Measurements from ENCODE around the gene CLMN. TPM values are rescaled to one million over a fixed set of nuclear protein-coding genes. Genes with fewer than 3 reads are reported as not detected.

Gene CLMN
- total RNA-seq, 1 donor from 2014 or later = 19.6 TPM

DNA sequence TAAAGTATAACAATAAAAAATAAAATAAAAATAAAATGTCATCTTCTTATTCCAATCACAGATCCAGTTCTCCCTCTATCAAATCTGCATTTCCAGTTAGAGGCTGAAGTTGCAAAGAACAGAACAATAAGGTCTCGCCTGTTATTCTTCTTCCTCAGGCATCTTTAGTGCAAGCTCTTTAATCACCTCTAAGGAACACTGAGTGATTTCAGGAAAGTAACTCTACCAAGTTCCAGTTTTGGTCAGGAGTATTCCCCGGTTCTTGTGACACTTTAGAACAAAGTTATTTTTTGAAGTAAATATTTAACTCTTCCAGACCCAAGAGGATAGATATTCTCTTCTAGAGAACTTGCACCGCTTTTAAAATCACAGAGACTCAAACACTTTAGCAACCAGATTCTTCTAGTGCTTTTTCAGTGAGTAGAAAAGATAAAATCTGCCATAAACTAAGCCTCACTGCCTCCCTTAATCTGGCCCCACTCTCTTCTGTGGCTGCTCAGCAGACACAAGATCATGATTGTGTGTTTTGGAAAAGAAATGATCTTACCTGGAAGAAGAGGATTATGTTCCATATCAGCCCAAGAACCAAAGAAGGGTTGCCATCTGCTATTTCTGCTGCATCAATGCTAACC lies 104.5 kb downstream of the CLMN start:
- H3K4me3 ChIP-seq = no peak overlapping the region
- H3K27me3 ChIP-seq = no peaks in the 10 kb centered on the region
- H3K36me3 ChIP-seq = no peaks in the 10 kb centered on the region
- no peak overlapping the region for H3K27ac ChIP-seq
- no peaks in the 10 kb centered on the region for H3K9me3 ChIP-seq
- TF ChIP-seq POLR2A (IDR thresholded peaks at IDR 0.05) (no peak), POLR2AphosphoS5 (IDR thresholded peaks at IDR 0.05; ENCODE audit: insufficient read depth in 1 of 2, low read depth in 1 of 2) (no peak)
- TF ChIP-seq, protein P1, sequence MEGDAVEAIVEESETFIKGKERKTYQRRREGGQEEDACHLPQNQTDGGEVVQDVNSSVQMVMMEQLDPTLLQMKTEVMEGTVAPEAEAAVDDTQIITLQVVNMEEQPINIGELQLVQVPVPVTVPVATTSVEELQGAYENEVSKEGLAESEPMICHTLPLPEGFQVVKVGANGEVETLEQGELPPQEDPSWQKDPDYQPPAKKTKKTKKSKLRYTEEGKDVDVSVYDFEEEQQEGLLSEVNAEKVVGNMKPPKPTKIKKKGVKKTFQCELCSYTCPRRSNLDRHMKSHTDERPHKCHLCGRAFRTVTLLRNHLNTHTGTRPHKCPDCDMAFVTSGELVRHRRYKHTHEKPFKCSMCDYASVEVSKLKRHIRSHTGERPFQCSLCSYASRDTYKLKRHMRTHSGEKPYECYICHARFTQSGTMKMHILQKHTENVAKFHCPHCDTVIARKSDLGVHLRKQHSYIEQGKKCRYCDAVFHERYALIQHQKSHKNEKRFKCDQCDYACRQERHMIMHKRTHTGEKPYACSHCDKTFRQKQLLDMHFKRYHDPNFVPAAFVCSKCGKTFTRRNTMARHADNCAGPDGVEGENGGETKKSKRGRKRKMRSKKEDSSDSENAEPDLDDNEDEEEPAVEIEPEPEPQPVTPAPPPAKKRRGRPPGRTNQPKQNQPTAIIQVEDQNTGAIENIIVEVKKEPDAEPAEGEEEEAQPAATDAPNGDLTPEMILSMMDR (IDR thresholded peaks at IDR 0.05) = no peak
- DNase-seq (ENCODE audit: extremely low spot score in 2 of 2) = no peak
- no peaks in the 10 kb centered on the region for H3K4me1 ChIP-seq
- intact Hi-C loops (cut with DNase I) = no loop called here

GRCh38 chr14:95213774-95214173 lies 105.9 kb downstream of the CLMN start:
- H3K27me3 ChIP-seq = no peaks in the 10 kb centered on the region
- intact Hi-C loops (cut with DNase I) = no loop called here
- H3K9me3 ChIP-seq = no peaks in the 10 kb centered on the region
- H3K27ac ChIP-seq = no peak overlapping the region
- TF ChIP-seq POLR2AphosphoS5 (IDR thresholded peaks at IDR 0.05; ENCODE audit: insufficient read depth in 1 of 2, low read depth in 1 of 2) (no peak), POLR2A (IDR thresholded peaks at IDR 0.05) (no peak)
- TF ChIP-seq, protein P1 (IDR thresholded peaks at IDR 0.05) = no peak
- H3K4me3 ChIP-seq = no peak overlapping the region
- DNase-seq (ENCODE audit: extremely low spot score in 2 of 2) = no peak
- H3K4me1 ChIP-seq = no peaks in the 10 kb centered on the region
- peaks cover 0 to 9% of the 10 kb centered on the region in 2 donors for H3K36me3 ChIP-seq

DNA sequence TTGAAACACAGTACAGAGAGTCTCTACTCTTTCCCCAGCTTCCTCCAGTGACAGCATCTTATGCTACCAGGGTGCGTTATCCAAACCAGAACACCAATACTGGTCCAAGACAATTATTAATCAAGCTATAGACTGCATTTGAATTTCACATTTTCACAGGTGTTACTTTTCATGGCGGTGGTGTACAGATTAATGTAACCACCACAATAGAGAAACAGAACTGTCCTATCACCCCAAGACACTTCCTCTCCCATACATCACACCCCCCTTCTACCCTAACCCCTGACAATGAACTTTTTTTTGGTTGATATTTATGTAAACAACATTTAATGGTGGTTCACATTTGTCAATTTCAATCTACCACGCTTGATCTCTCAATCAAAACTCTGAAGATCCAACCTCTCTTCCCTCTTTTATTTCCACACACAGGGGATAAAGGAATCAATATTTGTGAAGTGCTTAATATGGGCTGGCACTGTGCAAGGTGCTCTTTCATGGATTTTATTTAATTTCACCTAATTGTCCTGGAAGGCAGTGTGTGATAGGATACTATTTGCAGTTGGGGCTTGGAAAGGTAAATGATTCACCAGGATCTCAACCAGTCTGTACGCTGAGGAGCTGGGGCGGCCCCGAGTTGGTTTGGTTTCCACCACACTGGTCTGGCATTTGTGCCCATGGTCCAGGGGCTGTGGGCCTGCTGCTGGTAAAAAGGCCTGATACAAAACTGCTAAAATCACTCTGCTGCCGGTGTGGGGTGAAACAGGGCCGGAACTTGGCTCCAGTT lies 107.8 kb downstream of the CLMN start:
- Histone ChIP-seq H3K27me3 (no peaks in the 10 kb centered on the region), H3K27ac (no peak overlapping the region), H3K9me3 (no peaks in the 10 kb centered on the region), H3K4me1 (no peaks in the 10 kb centered on the region), H3K36me3 (peaks cover 0 to 19% of the 10 kb centered on the region in 2 donors), H3K4me3 (no peak overlapping the region)
- TF ChIP-seq, protein P1 (IDR thresholded peaks at IDR 0.05) = no peak
- TF ChIP-seq POLR2AphosphoS5 (IDR thresholded peaks at IDR 0.05; ENCODE audit: insufficient read depth in 1 of 2, low read depth in 1 of 2) (no peak), POLR2A (IDR thresholded peaks at IDR 0.05) (no peak)
- intact Hi-C loops (cut with DNase I) = no loop called here
- no peak for DNase-seq (ENCODE audit: extremely low spot score in 2 of 2)

GRCh38 chr14:95210699-95211098 lies 109.0 kb downstream of the CLMN start:
- Histone ChIP-seq H3K27ac (no peak overlapping the region), H3K36me3 (peaks cover 0 to 19% of the 10 kb centered on the region in 2 donors), H3K9me3 (no peaks in the 10 kb centered on the region), H3K4me3 (no peak overlapping the region), H3K4me1 (no peaks in the 10 kb centered on the region), H3K27me3 (no peaks in the 10 kb centered on the region)
- intact Hi-C loops (cut with DNase I) = no loop called here
- TF ChIP-seq, protein P1 (IDR thresholded peaks at IDR 0.05) = no peak
- TF ChIP-seq POLR2AphosphoS5 (IDR thresholded peaks at IDR 0.05; ENCODE audit: insufficient read depth in 1 of 2, low read depth in 1 of 2) (no peak), POLR2A (IDR thresholded peaks at IDR 0.05) (no peak)
- no peak for DNase-seq (ENCODE audit: extremely low spot score in 2 of 2)

- peaks cover 0 to 25% of the 10 kb centered on the region in 2 donors for H3K36me3 ChIP-seq
- no peak overlapping the region for H3K4me3 ChIP-seq
- no peaks in the 10 kb centered on the region for H3K4me1 ChIP-seq
- intact Hi-C loops (cut with DNase I) = no loop called here
- TF ChIP-seq, protein P1 (IDR thresholded peaks at IDR 0.05) = no peak
- TF ChIP-seq POLR2AphosphoS5 (IDR thresholded peaks at IDR 0.05; ENCODE audit: insufficient read depth in 1 of 2, low read depth in 1 of 2) (no peak), POLR2A (IDR thresholded peaks at IDR 0.05) (no peak)
- DNase-seq (ENCODE audit: extremely low spot score in 2 of 2) = no peak
- H3K27me3 ChIP-seq = no peaks in the 10 kb centered on the region
- H3K9me3 ChIP-seq = no peaks in the 10 kb centered on the region
- no peak overlapping the region for H3K27ac ChIP-seq
These were observed 111.1 kb downstream of the CLMN start for GRCh38 chr14:95208598-95208997.

All from vagina (tissue), 2 donors.